Brain microvascular endothelial cell (primary cell): ENCODE measurements around the gene KRTAP10-11.

Source experiments
- DNase-seq: peaks from one replicate; pipeline ENCODE4 v3.0.0-alpha.2; 2020
- H3K27ac ChIP-seq: fragments of 250-450 bp; sonication (Bioruptor Pico); 2 replicates; pipeline ENCODE4 v1.5.1; 2020; ENCODE audit warnings: mild to moderate bottlenecking, moderate library complexity
- H3K27me3 ChIP-seq: fragments of 250-450 bp; sonication (Bioruptor Pico); replicated peaks from 2 replicates; pipeline ENCODE4 v1.5.1; 2020; ENCODE audit warnings: mild to moderate bottlenecking
- H3K36me3 ChIP-seq: fragments of 250-450 bp; sonication (Bioruptor Pico); replicated peaks from 2 replicates; pipeline ENCODE4 v1.5.1; 2020; ENCODE audit warnings: mild to moderate bottlenecking
- H3K4me3 ChIP-seq: 2 replicates; pipeline ENCODE4 v1.5.1; 2011; ENCODE audit warnings: low read depth, mild to moderate bottlenecking, control low read depth, low read length, moderate library complexity
- in situ Hi-C: cut with HindIII; loops from 2 replicates; pipeline ENCODE4 v1.10.0; 2017; ENCODE audit warnings: low sequenced_read_pairs, low pct_ligation_motif_present
- TF ChIP-seq, protein P1 (sequence below): IDR thresholded peaks from 2 replicates; pipeline ENCODE4 v1.5.1; 2011; ENCODE audit warnings: low read depth, mild to moderate bottlenecking, moderate library complexity, low read length, control low read depth, inconsistent platforms; ENCODE audit errors: missing control alignments

Gene KRTAP10-11

GRCh38 chr21:44664691-44665090, 18.5 kb downstream of the KRTAP10-11 start:
- no peak for DNase-seq
- in situ Hi-C loops = no loop called here

GRCh38 chr21:44666401-44667320, 20.4 kb downstream of the KRTAP10-11 start, which contains the start of gene KRTAP12-2:
Gene KRTAP12-2 (minus strand): TSS chr21:44666927. CDS start chr21:44666886, 41 bp downstream.
- no peak for DNase-seq
- TF ChIP-seq, protein P1, sequence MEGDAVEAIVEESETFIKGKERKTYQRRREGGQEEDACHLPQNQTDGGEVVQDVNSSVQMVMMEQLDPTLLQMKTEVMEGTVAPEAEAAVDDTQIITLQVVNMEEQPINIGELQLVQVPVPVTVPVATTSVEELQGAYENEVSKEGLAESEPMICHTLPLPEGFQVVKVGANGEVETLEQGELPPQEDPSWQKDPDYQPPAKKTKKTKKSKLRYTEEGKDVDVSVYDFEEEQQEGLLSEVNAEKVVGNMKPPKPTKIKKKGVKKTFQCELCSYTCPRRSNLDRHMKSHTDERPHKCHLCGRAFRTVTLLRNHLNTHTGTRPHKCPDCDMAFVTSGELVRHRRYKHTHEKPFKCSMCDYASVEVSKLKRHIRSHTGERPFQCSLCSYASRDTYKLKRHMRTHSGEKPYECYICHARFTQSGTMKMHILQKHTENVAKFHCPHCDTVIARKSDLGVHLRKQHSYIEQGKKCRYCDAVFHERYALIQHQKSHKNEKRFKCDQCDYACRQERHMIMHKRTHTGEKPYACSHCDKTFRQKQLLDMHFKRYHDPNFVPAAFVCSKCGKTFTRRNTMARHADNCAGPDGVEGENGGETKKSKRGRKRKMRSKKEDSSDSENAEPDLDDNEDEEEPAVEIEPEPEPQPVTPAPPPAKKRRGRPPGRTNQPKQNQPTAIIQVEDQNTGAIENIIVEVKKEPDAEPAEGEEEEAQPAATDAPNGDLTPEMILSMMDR = no peak
- no peak within 1 kb of the TSS for H3K27ac ChIP-seq
- no peak within 1 kb of the TSS for H3K4me3 ChIP-seq
- H3K27me3 ChIP-seq = no peaks in the 10 kb centered on the region
- in situ Hi-C loops = no loop called here
- H3K36me3 ChIP-seq = no peaks in the 10 kb centered on the region

More at GRCh38 chr21:44664691-44665090, 18.5 kb downstream of the KRTAP10-11 start:
- Histone ChIP-seq H3K27ac (no peak overlapping the region), H3K36me3 (no peaks in the 10 kb centered on the region), H3K4me3 (no peak overlapping the region), H3K27me3 (no peaks in the 10 kb centered on the region)
- TF ChIP-seq, protein P1 = no peak

- DNase-seq = no peak
- TF ChIP-seq, protein P1 = no peak
- Histone ChIP-seq H3K4me3 (no peak overlapping the region), H3K27me3 (no peaks in the 10 kb centered on the region), H3K27ac (no peak overlapping the region), H3K36me3 (no peaks in the 10 kb centered on the region)
- in situ Hi-C loops = no loop called here
These were observed 21.4 kb downstream of the KRTAP10-11 start for GRCh38 chr21:44667612-44668011.

- Histone ChIP-seq H3K27me3 (no peaks in the 10 kb centered on the region), H3K36me3 (no peaks in the 10 kb centered on the region), H3K4me3 (no peak overlapping the region), H3K27ac (no peak overlapping the region)
- DNase-seq = no peak
- in situ Hi-C loops = no loop called here
- TF ChIP-seq, protein P1 = no peak
These were observed 24.6 kb downstream of the KRTAP10-11 start for GRCh38 chr21:44670642-44671432.

GRCh38 chr21:44671911-44672310, 25.7 kb downstream of the KRTAP10-11 start:
- no peaks in the 10 kb centered on the region for H3K36me3 ChIP-seq
- in situ Hi-C loops = no loop called here
- DNase-seq = no peak
- TF ChIP-seq, protein P1 = no peak
- H3K4me3 ChIP-seq = no peak overlapping the region
- no peaks in the 10 kb centered on the region for H3K27me3 ChIP-seq
- no peak overlapping the region for H3K27ac ChIP-seq
